Astrocyte (in vitro differentiated cells and primary cell): ENCODE data around the gene DGKI.

Source experiments
- EZH2 ChIP-seq: IDR thresholded peaks from 2 replicates; pipeline ENCODE4 v1.6.1; 2012; ENCODE audit warnings: mild to moderate bottlenecking, low read length, inconsistent platforms; ENCODE audit not compliant: insufficient read depth
- TF ChIP-seq, protein P1 (sequence below): IDR thresholded peaks from 2 replicates; pipeline ENCODE4 v1.5.1; 2011; ENCODE audit warnings: low read depth, mild to moderate bottlenecking, inconsistent platforms, low read length, moderate library complexity; ENCODE audit not compliant: insufficient read depth

DNA sequence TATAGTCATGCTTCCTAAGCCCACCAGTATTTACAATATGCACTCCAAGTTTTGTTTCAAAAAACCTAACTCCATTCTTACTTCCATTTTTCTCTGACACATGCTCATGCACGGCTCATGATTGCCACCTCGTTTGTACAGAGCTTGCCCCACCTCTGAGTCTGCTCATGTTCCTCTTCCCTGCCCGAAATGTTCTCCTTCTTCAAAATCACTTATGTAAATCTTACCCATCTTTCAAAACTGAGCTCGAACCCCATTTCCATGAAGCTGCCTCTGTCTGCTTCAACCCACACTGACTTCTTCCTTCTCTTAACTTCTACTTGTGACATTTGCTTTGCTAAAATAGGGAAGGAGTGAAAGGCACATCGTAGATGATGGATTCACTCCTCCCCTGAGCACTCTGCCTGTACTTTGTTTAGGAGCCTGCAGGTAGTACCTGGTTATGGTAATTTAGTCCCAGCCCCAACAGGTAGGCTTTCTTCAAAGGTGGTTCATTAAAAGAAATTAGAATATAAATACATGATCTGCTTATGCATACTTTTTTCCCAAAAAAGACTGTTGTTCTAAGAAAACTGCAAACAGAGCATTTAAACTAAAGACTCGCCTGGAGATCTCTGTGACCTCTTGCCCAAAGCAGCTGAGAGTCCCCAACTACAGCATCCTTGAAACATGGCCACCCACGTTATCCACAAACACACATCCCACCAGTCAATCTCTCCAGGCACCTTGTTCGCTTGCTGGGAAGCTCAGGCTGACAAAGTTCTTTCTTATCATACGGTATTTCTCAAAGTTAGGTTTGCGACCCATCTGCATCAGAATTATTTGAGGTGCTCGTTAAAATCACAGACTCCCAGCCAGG, 172.0 kb downstream of the DGKI start:
- TF ChIP-seq, protein P1, sequence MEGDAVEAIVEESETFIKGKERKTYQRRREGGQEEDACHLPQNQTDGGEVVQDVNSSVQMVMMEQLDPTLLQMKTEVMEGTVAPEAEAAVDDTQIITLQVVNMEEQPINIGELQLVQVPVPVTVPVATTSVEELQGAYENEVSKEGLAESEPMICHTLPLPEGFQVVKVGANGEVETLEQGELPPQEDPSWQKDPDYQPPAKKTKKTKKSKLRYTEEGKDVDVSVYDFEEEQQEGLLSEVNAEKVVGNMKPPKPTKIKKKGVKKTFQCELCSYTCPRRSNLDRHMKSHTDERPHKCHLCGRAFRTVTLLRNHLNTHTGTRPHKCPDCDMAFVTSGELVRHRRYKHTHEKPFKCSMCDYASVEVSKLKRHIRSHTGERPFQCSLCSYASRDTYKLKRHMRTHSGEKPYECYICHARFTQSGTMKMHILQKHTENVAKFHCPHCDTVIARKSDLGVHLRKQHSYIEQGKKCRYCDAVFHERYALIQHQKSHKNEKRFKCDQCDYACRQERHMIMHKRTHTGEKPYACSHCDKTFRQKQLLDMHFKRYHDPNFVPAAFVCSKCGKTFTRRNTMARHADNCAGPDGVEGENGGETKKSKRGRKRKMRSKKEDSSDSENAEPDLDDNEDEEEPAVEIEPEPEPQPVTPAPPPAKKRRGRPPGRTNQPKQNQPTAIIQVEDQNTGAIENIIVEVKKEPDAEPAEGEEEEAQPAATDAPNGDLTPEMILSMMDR: no peak
- TF ChIP-seq EZH2: no peak
